GM19455 (cell line): ENCODE results near the gene TRIM56.
"Not testable (repeated sequence)": the region's sequence is repeated elsewhere in the genome, so short reads cannot be mapped to it uniquely, and the experiment has no call there.

Experiments
- ATAC-seq: cut with Tn5 transposase; IDR thresholded peaks from one replicate; pipeline ENCODE4 v1.9.1; 2021; ENCODE audit not compliant: unreplicated experiment

The TRIM56 gene

DNA sequence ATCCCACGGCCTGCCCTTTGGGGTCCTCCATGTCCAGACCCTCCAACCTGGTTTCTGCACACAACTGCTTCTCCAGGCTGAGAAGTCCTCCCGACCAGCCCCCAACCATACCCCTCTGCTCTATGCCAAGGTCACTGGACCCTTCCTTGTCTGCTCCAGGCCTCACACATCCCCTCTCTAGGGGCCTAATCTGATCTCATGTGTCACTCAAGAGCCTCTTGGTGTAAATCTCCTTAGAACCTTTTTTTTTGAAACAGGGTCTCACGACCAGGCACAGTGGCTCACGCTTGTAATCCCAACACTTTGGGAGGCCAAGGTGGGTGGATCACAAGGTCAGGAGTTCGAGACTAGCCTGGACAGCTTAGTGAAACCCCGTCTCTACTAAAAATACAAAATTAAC lies 24.1 kb downstream of the TRIM56 start:
- no peak for ATAC-seq

DNA sequence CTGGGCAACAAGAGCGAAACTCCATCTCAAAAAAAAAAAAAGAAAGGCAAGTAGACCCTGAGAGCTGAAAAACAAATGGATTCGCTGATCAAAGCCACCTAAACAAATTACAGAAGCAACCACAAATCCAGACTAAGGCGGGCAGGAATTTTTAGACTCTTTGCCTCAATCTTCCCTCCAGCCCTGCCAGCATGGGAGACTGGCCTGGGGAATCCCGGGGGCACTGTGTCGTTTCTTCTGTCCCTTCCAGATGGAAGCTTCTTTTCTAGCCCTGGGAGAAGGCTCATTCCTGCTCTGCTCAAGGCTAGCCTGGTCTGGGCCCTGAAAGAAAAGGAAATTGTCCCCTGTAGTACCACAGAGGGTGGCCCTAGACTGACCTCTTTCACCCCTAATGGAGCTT lies 26.0 kb downstream of the TRIM56 start:
- no peak for ATAC-seq

DNA sequence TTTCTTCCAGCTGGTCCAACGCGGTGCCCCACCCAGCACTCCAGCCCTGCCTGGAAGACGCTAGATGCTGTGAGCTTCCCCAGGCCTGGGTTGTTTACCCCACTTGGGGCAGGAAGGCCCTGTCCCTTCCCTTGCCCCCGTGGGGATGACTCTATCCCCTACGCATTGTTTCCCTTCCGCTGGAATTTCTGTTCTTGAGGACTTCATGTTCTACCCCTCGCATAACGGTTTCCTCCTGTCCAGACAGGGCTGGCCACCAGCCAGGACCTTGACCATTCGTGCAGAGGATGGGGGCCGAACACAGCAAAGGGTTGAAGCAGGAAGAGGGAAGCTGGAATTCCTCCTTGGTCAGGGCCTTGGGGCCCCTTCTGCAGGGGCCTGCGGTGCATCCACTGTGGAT lies 27.0 kb downstream of the TRIM56 start:
- ATAC-seq: no peak

DNA sequence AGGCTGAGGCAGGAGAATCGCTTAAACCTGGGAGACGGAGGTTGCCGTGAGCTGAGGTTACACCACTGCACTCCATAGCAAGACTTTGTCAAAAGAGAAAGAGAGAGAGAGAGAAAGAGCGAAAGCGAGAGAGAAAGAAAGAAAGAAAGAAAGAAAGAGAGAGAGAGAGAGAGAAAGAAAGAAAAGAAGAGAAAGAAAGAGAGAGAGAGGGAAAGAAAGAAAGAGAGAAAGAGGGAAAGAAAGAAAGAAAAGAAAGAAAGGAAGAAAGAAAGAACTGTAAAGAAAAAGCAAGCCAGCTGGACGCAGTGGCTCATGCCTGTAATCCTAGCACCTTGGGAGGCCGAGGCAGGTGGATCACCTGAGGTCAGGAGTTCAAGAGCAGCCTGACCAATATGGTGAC lies 27.9 kb downstream of the TRIM56 start:
- not testable (repeated sequence) for ATAC-seq

DNA sequence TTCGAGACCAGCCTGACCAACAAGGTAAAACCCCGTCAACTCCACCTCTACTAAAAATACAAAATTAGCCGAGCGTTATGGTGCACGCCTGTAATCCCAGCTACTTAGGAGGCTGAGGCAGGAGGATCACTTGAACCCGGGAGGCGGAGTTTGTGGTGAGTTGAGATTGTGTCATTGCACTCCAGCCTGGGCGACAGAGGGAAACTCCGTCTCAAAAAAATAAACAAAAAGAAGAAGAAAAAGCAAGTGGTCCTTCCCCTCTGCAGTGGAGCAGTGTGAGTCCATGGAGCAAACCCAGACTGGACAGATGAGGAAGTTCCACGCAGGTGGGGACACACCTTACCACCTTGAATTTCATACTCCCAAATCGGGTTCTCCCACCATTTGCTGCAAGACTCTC lies 28.6 kb downstream of the TRIM56 start:
- no peak for ATAC-seq

DNA sequence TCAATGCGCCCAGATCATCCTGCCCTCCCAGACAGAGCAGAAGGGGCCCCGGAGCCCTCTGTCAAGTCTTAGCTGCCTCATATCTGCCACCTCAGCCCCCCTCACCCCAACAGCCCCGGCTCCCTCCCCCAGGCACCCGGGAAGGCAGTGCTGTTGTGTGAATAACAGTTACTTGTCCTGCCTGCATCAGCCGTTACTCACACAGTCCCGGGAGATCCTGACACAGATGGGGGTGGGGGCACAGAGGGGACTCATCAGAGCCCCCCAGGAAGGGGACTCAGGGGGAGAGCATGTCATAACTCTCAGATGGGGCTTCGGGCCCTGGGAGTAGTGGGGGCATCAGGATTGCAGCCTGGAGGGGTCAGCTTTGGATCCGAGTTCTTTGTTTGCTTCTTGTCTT lies 29.2 kb downstream of the TRIM56 start:
- ATAC-seq: no peak

DNA sequence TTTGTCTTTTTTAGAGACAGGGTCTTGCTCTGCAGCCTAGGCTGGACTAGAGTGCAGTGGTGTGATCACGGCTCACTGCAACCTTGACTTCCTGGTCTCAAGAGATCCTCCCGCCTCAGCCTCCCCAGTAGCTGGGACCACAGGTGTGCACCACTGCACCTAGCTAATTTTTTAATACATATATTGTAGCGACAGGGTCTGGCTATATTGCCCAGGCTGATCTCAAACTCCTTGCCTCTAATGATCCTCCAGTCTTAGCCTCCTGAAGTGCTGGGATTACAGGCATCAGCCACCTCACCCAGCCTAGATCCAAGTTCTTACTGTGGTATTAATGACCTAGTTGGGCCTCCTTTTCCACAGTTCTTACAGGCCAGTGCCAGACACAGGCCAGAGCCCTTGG lies 29.9 kb downstream of the TRIM56 start:
- no peak for ATAC-seq

DNA sequence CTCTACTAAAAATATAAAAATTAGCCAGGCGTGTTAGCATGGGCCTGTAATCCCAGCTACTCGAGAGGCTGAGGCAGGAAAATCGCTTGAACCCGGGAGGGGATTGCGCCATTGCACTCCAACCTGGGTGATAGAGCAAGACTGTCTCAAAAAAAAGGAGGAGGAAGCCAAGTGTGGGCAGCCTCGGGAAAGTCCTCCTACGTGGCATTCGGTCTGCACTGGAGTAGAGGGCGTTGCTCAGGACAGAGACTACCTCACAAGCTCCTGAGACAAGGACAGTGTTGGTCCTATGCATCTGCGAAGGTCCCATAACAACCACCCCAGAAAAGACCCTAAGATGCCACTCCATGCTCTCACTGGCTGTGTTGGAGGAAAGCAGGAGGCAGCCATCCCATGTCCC lies 31.6 kb downstream of the TRIM56 start:
- no peak for ATAC-seq

DNA sequence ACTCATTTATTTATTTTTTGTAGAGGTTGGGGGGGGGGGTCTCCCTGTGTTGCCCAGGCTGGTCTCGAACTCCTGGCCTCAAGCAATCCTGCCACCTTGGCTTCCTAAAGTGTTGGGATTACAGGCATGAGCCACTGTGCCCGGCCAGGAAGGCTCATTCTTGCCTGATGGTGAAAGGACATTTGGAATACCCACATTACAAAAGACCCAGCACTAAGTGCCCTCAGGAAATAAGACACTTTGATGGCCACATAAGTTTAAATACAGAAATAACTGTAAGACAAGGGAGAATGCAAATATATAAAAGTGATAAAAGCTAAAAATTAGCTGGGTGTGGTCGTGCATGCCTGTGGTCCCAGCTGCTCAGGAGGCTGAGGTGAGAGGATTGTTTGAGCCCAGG lies 33.6 kb downstream of the TRIM56 start:
- no peak for ATAC-seq

DNA sequence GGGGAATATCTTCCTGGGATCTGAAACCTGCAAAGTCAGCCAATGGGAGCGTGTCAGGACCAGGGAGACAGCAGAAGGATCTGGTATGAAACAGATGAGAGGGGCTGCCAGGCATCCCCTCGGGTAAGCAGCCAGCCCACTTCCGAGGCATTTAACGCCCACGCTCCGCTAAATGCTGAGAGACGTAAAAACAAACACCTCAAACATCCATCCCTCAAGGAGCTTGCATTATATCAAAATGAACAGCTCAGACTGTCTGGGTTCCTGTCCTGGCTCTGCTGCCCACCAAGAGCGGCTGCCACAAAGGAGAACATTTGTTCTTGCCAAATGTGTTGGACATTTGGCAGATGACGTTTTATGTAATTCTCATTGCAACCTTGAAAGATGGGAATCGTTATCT lies 34.6 kb downstream of the TRIM56 start:
- ATAC-seq: no peak

DNA sequence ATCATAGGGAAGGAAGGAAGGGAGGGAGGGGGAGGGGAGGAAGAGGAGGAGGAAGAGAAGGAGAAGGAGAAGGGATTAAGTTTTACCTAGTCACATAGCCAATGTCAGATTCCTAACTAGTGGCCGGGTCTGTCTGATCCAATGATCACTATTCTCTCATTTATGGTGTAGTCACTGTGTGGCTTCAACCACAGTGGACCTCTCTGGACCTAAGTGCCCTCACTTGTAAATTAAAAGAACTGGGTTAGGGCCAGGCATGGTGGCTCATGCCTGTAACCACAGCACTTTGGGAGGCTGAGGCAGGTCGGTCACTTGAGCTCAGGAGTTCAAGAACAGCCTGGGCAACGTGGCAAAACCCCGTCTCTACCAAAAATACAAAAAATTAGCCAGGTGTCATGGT lies 35.0 kb downstream of the TRIM56 start:
- no peak for ATAC-seq

DNA sequence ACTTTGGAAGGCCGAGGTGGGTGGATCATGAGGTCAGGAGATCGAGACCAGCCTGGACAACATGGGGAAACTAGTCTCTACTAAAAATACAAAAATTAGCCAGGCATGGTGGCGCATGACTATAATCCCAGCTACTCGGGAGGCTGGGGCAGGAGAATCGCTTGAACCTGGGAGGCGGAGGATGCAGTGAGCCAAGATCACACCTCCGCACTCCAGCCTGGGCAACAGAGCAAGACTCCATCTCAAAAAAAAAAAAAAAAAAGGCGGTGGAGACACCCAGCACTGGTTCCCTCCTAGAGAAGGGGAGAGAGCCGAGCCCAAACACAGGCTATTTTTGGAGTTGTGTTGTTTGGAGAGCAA lies 36.3 kb downstream of the TRIM56 start:
- ATAC-seq: not testable (repeated sequence)

DNA sequence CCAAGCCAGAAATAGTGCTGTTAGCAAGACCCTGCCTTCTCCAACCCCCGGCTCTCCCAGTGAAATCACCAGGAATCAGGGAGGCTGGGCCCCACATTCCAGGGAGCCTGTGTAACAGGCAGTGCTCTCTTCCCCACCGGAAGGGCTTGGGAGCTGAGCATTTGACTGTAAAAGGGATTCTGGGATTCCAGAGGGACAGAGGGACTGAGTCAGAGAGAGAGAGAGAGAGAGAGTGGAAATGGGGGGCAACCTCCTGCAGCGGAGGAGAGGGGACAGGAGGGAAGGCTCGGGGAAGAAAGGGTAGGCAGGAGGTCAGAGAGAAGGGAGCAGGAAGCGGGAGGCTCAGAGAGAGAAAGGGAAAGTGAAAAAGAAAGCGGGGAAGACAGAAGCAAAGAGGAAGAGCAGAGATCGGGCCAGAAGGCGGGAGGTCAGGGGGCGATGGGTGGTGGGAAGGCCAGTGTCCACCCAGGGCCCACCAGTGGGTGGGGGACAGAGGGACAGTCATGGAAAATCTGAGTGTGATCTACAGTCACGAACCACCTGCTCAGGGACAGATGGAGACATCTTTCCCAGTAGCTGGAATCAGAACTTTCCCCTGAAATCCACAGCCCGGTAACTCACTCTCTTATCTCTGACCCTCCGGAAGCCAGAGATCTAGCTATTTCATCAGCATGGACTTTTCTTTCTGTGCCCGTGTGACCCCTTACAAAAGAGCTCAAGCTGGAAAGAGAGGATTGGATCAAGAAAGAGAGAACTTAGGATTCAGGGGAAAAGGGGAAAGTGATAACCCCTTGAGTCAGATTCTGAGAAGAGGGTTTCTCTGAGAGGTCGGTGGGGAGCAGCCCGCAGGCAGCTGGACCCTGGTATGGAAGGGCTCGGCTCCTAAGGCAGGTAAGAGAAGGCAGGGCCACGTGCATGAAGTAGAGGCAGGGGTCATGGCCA lies 37.0 kb downstream of the TRIM56 start:
- ATAC-seq: no peak

DNA sequence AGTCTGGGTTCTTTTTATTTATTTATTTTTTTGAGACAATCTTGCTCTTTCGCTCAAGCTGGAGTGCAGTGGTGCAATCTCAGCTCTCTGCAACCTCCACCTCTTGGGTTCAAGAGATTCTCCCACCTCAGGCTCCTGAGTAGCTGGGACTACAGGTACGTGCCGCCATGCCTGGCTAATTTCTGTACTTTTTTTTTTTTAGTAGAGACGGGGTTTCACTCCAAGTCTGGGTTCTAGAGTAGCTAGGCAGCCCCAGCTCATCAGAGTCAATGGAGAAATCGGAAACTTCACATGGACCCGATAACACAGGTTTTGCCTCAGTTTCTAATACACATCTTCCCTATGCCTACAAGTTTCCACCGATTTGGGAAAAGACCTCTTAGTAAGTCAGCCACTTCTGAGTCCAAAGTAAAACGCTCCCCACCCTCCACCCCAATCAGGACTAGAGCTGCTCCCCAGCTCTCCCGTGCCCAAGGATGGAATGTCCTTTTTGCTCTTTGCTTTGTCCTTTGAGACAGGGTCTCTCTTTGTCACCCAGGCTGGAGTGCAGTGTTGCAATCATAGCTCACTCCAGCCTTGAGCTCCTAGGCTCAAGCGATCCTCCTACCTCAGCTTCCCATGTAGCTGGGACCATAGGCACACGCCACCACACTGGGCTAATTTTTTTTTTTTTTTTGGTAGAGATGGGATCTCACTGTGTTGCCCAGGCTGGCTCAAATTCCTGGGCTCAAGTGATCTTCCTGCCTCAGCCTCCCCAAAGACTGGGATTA lies 37.8 kb downstream of the TRIM56 start:
- ATAC-seq: no peak

DNA sequence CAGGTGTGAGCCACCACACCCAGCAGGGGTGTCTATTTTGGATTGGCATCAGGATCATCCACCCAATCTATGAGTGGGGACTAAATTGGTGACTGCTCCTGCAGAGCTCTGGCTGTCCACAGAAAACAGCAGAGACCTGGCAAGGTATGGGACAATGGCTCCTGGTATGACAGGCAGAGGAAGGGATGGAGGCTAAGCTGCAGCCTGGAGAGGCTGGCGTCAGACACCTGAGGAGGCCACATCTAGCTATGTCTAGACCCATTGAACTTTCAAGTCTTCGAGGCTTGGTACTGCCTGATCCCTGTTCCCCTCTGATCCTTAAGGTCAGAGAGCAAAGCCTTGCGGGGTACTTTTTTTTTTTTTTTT lies 38.4 kb downstream of the TRIM56 start:
- no peak for ATAC-seq

DNA sequence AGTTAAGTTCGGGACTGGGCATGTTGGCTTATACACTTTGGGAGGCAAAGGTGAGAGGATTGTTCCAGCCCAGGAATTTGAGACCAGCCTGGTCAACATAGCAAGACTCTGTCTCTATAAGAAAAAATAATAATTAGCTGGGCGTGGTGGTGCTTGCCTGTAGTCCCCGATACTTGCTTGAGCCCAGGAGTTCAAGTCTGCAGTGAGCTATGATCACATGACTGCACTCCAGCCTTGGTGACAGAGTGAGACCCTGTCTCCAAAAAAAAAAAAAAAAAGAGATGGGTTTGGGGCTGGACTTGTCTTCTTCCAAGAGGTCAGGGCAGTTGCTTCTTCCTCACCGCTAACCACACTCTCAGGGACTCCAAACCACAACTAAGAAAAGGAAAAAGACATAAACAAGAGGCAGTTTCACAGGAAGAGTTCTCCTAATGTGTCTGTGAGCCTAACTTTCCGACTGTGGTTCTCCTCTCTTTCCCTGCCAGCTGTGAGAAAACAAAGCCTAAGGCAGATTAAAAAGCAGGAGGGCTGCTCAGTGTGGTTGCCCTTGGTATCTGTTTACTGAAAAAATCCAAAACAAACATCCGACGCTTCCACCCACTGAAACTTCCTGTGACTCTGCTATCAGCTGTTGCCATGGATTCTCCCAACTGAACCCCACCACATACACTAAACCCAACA lies 39.2 kb downstream of the TRIM56 start:
- ATAC-seq: no peak

DNA sequence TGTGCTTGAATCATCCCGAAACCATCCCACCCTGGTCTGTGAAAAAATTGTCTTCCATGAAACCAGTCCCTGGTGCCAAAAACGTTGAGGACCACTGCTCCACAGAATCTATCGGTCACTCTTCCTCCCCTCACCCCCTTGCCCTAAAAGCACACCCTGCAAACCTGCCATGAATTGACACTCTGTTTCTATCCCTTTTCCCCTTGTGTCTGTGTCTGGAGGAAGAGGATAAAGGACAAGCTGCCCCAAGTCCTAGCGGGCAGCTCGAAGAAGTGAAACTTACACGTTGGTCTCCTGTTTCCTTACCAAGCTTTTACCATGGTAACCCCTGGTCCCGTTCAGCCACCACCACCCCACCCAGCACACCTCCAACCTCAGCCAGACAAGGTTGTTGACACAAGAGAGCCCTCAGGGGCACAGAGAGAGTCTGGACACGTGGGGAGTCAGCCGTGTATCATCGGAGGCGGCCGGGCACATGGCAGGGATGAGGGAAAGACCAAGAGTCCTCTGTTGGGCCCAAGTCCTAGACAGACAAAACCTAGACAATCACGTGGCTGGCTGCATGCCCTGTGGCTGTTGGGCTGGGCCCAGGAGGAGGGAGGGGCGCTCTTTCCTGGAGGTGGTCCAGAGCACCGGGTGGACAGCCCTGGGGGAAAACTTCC lies 40.8 kb downstream of the TRIM56 start:
- no peak for ATAC-seq

DNA sequence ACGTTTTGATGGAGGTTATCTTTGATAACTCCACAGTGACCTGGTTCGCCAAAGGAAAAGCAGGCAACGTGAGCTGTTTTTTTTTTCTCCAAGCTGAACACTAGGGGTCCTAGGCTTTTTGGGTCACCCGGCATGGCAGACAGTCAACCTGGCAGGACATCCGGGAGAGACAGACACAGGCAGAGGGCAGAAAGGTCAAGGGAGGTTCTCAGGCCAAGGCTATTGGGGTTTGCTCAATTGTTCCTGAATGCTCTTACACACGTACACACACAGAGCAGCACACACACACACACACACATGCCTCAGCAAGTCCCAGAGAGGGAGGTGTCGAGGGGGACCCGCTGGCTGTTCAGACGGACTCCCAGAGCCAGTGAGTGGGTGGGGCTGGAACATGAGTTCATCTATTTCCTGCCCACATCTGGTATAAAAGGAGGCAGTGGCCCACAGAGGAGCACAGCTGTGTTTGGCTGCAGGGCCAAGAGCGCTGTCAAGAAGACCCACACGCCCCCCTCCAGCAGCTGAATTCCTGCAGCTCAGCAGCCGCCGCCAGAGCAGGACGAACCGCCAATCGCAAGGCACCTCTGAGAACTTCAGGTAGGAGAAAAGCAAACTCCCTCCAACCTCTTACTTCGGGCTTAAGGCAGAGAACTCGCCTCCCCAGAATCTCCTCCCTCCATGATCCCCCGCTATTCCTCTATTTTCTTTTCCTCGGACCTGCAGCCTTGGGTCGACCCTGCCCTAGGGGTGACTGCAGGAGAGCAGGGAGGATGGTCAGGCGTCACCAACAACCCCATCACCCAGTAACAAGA lies 41.6 kb downstream of the TRIM56 start, which contains the start of gene SERPINE1:
TSS of gene SERPINE1 (plus strand) at position 454 of the 809 bp plus-strand sequence. CDS start 1,290 bp downstream, outside the sequence.
- ATAC-seq: no peak

DNA sequence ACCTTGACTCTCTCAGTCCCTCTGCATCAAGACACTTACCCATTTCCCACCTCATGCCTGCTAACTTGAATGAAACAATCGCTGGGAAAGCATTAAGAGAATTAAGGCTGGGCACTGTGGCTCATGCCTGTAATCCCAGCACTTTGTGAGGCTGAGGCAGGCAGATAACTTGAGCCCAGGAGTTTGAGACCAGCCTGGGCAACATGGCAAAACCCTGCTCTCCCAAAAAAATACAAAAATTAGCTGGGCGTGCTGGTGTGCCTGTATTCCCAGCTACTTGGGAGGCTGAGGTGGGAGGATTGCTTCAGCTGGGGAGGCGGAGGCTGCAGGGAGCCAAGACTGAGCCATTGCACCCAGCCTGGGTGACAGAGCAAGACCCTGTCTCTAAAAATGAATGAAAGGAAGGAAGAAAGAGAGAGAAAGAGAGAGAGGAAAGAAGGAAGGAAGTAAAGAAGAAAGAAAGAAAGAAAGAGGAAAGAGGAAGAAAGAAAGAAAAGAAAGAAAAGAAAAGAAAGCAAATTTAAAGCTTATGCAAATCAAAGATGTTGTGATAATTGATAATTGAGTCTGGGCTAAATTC lies 42.3 kb downstream of the TRIM56 start:
- ATAC-seq: no peak
